OCI-LY3 (cell line): ENCODE data around the gene IGFL3.

Experiments used
- H2AFZ ChIP-seq: fragments of 200-600, 300-600 bp; shearing (Covaris generic); 2 replicates; pipeline ENCODE4 v1.6.0; 2014; ENCODE audit warnings: antibody characterized with exemption, low read depth, low read length
- H3K27ac ChIP-seq: fragments of 200-600, 300-600 bp; sonication (generic); 2 replicates; pipeline ENCODE4 v1.5.1; 2014; ENCODE audit warnings: mild to moderate bottlenecking, low read length, moderate library complexity, mixed read lengths
- H3K27me3 ChIP-seq: fragments of 200-600, 300-600 bp; sonication (generic); 2 replicates; pipeline ENCODE4 v1.6.1; 2014; ENCODE audit warnings: low read depth, low read length, mixed read lengths
- H3K36me3 ChIP-seq: fragments of 200-600, 300-600 bp; sonication (generic); replicated peaks from 2 replicates; pipeline ENCODE3; 2014; ENCODE audit warnings: low read depth, low read length, mixed read lengths
- H3K4me1 ChIP-seq: fragments of 300-600, 200-600 bp; sonication (generic); 2 replicates; pipeline ENCODE4 v1.6.1; 2014; ENCODE audit warnings: low read length, mixed read lengths
- H3K4me2 ChIP-seq: fragments of 200-600, 300-600 bp; sonication (generic); 2 replicates; pipeline ENCODE4 v1.6.1; 2014; ENCODE audit warnings: low read length, mixed read lengths
- H3K4me3 ChIP-seq: fragments of 300-600, 200-600 bp; sonication (generic); 2 replicates; pipeline ENCODE4 v1.5.1; 2014; ENCODE audit warnings: antibody characterized with exemption, mild to moderate bottlenecking, low read length, moderate library complexity
- H3K79me2 ChIP-seq: fragments of 300-600, 200-600 bp; shearing (Covaris generic); 2 replicates; pipeline ENCODE4 v1.6.1; 2014; ENCODE audit warnings: mild to moderate bottlenecking, low read length, mixed read lengths
- H3K9ac ChIP-seq: fragments of 300-600, 200-600 bp; shearing (Covaris generic); 2 replicates; pipeline ENCODE4 v1.6.0; 2014; ENCODE audit warnings: mild to moderate bottlenecking, low read length, moderate library complexity
- H3K9me3 ChIP-seq: fragments of 200-600, 300-600 bp; shearing (Covaris generic); 2 replicates; pipeline ENCODE4 v1.6.1; 2014; ENCODE audit warnings: low read length, mixed read lengths; ENCODE audit not compliant: insufficient read depth
- H4K20me1 ChIP-seq: fragments of 200-600, 300-600 bp; sonication (generic); 2 replicates; pipeline ENCODE4 v1.6.1; 2016; ENCODE audit warnings: low read length, mixed read lengths; ENCODE audit not compliant: insufficient read depth
- EZH2phosphoT487 ChIP-seq: fragments of 200-600 bp; shearing (Covaris generic); IDR thresholded peaks from 2 replicates; pipeline ENCODE4 v1.6.1; 2018; ENCODE audit warnings: antibody characterized with exemption, mixed run types, low read depth
- TF ChIP-seq, protein P1 (sequence below): fragments of 200-600, 300-600 bp; sonication (generic); IDR thresholded peaks from 2 replicates; pipeline ENCODE4 v1.5.1; 2014; ENCODE audit warnings: antibody characterized with exemption, low read length, low read depth

Gene IGFL3

DNA sequence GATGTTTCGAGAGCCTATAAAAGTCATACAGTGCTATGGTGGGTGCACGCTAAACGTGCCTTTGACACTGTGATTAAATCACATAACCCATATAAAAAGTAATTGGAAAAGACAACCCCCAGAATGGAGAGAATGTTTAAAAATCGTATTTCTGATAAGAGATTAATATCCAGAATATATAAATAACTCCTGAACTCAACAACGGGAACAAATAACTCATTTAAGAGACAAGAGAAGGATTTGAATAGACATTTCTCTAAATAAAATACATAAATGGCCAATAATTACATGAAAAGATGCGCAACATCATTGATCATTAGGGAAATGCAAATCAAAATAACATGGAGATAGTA lies 46.7 kb downstream of the IGFL3 start:
- Histone ChIP-seq H3K79me2 (no peaks in the 10 kb centered on the region), H3K4me2 (no peak overlapping the region), H3K4me3 (no peak overlapping the region), H2AFZ (no peak overlapping the region), H3K36me3 (no peaks in the 10 kb centered on the region), H3K27ac (no peak overlapping the region), H3K9me3 (no peaks in the 10 kb centered on the region), H4K20me1 (no peaks in the 10 kb centered on the region), H3K9ac (no peak overlapping the region), H3K27me3 (peaks cover 52% of the 10 kb centered on the region), H3K4me1 (no peaks in the 10 kb centered on the region)
- TF ChIP-seq EZH2phosphoT487, result no peak
- TF ChIP-seq, protein P1, sequence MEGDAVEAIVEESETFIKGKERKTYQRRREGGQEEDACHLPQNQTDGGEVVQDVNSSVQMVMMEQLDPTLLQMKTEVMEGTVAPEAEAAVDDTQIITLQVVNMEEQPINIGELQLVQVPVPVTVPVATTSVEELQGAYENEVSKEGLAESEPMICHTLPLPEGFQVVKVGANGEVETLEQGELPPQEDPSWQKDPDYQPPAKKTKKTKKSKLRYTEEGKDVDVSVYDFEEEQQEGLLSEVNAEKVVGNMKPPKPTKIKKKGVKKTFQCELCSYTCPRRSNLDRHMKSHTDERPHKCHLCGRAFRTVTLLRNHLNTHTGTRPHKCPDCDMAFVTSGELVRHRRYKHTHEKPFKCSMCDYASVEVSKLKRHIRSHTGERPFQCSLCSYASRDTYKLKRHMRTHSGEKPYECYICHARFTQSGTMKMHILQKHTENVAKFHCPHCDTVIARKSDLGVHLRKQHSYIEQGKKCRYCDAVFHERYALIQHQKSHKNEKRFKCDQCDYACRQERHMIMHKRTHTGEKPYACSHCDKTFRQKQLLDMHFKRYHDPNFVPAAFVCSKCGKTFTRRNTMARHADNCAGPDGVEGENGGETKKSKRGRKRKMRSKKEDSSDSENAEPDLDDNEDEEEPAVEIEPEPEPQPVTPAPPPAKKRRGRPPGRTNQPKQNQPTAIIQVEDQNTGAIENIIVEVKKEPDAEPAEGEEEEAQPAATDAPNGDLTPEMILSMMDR, result no peak

DNA sequence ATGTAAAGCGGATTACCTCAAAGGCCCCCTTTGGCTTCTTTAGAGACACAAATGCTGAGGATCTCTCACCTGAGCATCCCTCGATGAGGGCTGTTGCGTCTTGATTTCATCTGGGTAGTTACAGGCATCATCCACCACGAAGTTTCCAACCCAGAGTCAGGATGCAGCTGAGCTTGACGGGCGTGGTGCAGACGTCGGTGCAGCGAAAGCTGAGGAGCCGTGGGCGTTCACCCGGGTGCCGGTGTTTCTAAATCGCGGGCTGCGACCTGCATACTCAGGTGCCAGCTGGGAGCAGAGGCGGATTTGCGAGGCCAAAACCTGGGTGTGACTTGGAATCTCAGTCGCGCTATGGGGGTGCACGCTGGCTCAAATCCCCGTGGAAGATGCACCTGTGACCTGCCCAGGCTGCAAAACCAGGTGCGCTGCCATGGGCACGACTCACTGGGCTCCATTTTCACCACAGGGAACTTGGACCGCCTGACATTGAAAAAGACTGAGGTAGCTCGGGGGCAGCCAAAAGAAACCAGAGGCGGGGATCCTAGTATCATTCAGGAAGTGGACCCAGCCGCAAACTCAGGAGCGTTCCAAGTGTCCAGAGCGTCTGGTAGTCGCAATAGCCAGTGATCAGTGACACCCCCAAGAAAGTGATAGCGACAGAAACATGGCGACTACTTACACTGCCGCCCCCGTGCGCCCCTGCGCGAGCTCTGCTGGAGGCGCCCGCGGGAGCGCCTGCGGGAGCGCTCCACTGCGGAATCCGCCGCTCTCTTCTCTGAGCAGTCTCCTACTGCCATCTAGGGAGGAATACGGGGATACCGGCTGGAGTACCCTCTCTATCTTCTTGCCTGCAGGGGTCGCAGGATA lies 47.3 kb downstream of the IGFL3 start:
- H3K36me3 ChIP-seq, result no peaks in the 10 kb centered on the region
- peaks cover 57% of the 10 kb centered on the region for H3K27me3 ChIP-seq
- no peaks in the 10 kb centered on the region for H3K79me2 ChIP-seq
- H3K27ac ChIP-seq, result no peak overlapping the region
- H3K4me2 ChIP-seq, result no peak overlapping the region
- TF ChIP-seq EZH2phosphoT487, result no peak
- TF ChIP-seq, protein P1, result peak; percentile 24
- no peaks in the 10 kb centered on the region for H4K20me1 ChIP-seq
- no peaks in the 10 kb centered on the region for H3K4me1 ChIP-seq
- H3K9ac ChIP-seq, result no peak overlapping the region
- H3K4me3 ChIP-seq, result no peak overlapping the region
- no peaks in the 10 kb centered on the region for H3K9me3 ChIP-seq
- no peak overlapping the region for H2AFZ ChIP-seq

DNA sequence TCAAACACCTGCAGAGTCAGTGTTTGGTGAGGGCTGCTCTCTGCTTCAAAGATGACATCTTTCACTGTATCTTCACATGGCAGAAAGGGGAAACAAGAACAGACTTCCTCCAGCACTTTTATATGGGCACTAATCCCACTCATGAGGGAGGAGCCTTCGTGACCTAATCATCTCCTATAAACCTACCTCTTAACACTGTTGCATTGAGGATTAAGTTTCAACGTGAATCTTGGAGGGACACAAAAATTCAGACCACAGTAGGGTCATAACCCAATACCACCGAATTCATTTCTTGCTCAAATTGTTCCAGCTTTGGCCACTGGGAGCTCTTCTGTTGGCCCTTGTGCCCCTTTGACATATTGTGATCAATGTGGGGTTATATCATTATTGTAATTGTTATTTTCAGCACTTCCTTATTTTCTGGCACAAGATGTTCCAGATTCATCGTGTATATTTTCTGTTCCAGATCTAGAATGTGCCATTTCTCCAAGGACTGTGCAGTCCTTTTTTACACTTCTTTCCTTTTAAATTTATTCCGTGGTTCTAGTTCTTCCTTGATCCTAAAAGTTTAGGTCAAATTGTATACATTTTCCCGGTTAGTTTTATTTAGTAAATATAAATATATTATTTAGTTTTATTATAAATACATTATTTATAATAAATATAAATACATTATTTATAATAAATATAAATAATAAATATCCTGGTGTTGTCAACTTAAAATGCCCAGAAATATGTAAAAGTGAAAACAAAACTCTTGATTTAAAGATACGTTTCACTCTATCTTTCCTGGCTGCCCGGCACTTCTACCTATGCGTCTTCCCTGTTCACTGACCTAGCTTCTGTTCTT lies 48.2 kb downstream of the IGFL3 start:
- Histone ChIP-seq H3K27me3 (peaks cover 57% of the 10 kb centered on the region), H3K4me3 (no peak overlapping the region), H4K20me1 (no peaks in the 10 kb centered on the region), H3K27ac (no peak overlapping the region), H3K9me3 (no peaks in the 10 kb centered on the region), H3K79me2 (no peaks in the 10 kb centered on the region), H3K4me1 (no peaks in the 10 kb centered on the region), H3K36me3 (no peaks in the 10 kb centered on the region), H3K4me2 (no peak overlapping the region), H2AFZ (no peak overlapping the region), H3K9ac (no peak overlapping the region)
- TF ChIP-seq, protein P1, result peak; percentile 14; the same call in 1 of the 2 replicates
- no peak for TF ChIP-seq EZH2phosphoT487

DNA sequence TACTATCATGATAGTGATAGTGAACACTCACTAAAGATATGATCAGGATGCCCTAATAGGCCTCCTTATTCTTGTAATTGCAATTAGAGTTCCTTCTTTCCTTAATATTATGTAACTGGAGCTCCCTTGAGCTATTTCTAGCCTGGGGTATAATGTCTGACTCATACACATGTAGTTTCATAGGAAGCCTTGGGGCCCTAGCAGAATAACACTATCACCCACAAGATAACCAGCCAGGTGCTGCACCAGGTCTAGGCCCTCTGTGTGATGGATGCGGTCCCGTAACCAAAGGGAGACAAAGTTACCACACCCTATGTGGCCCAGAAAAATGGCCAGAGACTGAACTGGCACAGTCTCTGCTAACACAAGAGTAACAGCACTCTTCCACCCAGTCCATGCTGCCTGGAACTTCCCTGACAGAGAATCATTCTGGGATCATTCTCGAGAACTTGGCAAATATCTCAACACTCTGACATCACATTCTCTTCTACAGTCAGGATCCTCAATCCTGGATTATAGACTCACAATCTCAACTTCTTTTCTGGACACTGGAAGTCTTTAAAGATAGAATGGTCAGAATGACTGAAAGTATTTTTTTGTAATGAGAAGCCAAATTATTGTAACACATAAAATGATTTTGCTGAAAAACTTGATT lies 51.1 kb downstream of the IGFL3 start:
- no peaks in the 10 kb centered on the region for H3K36me3 ChIP-seq
- no peak overlapping the region for H3K27ac ChIP-seq
- no peaks in the 10 kb centered on the region for H3K4me1 ChIP-seq
- H4K20me1 ChIP-seq, result no peaks in the 10 kb centered on the region
- no peak overlapping the region for H3K4me3 ChIP-seq
- TF ChIP-seq EZH2phosphoT487, result no peak
- TF ChIP-seq, protein P1, result no peak
- H3K4me2 ChIP-seq, result no peak overlapping the region
- peaks cover 61% of the 10 kb centered on the region for H3K27me3 ChIP-seq
- H3K9ac ChIP-seq, result no peak overlapping the region
- no peaks in the 10 kb centered on the region for H3K9me3 ChIP-seq
- H3K79me2 ChIP-seq, result no peaks in the 10 kb centered on the region
- no peak overlapping the region for H2AFZ ChIP-seq
